Retinal pigment epithelial cell (primary cell): ENCODE measurements around the gene SPATA2.

ENCODE experiments used
- DNase-seq: peaks from one replicate; pipeline ENCODE4 v3.0.0-alpha.2; 2010; ENCODE audit warnings: low read depth
- H3K4me3 ChIP-seq: 2 replicates; pipeline ENCODE4 v1.5.1; 2011; ENCODE audit warnings: mild to moderate bottlenecking, low read length, control low read depth, moderate library complexity
- CTCF ChIP-seq: conservative IDR thresholded peaks from 2 replicates; pipeline ENCODE4 v1.5.1; 2011; ENCODE audit warnings: low read depth, low read length, control low read depth, inconsistent platforms

SPATA2 gene

GRCh38 chr20:49948809-49949507 is 33.6 kb upstream of the SPATA2 start:
- no peak for TF ChIP-seq CTCF
- no peak for DNase-seq
- no peak overlapping the region for H3K4me3 ChIP-seq

GRCh38 chr20:49948178-49948577 is 32.8 kb upstream of the SPATA2 start:
- no peak overlapping the region for H3K4me3 ChIP-seq
- no peak for DNase-seq
- no peak for TF ChIP-seq CTCF

- DNase-seq, result no peak
- H3K4me3 ChIP-seq, result no peak overlapping the region
- TF ChIP-seq CTCF, result no peak
Observed at GRCh38 chr20:49945701-49946477, 30.6 kb upstream of the SPATA2 start.

- no peak overlapping the region for H3K4me3 ChIP-seq
- TF ChIP-seq CTCF, result no peak
- DNase-seq, result no peak
Observed at GRCh38 chr20:49945306-49945700, 30.0 kb upstream of the SPATA2 start.

GRCh38 chr20:49942942-49943341 is 27.6 kb upstream of the SPATA2 start:
- DNase-seq, result no peak
- H3K4me3 ChIP-seq, result no peak overlapping the region
- TF ChIP-seq CTCF, result no peak

GRCh38 chr20:49942303-49942702 is 27.0 kb upstream of the SPATA2 start:
- no peak for TF ChIP-seq CTCF
- no peak overlapping the region for H3K4me3 ChIP-seq
- no peak for DNase-seq

- no peak overlapping the region for H3K4me3 ChIP-seq
- DNase-seq, result no peak
- TF ChIP-seq CTCF, result no peak
Observed at GRCh38 chr20:49941456-49941855, 26.1 kb upstream of the SPATA2 start.
